Renal pelvis (tissue), 4 donors: ENCODE data around the gene KIF26B. TPM values are rescaled to one million over a fixed set of nuclear protein-coding genes. Genes with fewer than 3 reads are reported as not detected.

ENCODE experiments used
- DNase-seq: peaks from one replicate; pipeline ENCODE4 v3.0.0-alpha.2; 2013
- polyA plus RNA-seq, 3 donors: library from polyadenylated mRNA; unstranded; fragments of 120-200 nt; gene quantifications; one replicate each; pipeline ENCODE4 v1.2.1, GENCODE V29; 2013; ENCODE audit not compliant: insufficient read length in 3 of 3

The KIF26B gene
- polyA plus RNA-seq, 3 donors: 29.9 to 39.3 (median 34.1) TPM

DNA sequence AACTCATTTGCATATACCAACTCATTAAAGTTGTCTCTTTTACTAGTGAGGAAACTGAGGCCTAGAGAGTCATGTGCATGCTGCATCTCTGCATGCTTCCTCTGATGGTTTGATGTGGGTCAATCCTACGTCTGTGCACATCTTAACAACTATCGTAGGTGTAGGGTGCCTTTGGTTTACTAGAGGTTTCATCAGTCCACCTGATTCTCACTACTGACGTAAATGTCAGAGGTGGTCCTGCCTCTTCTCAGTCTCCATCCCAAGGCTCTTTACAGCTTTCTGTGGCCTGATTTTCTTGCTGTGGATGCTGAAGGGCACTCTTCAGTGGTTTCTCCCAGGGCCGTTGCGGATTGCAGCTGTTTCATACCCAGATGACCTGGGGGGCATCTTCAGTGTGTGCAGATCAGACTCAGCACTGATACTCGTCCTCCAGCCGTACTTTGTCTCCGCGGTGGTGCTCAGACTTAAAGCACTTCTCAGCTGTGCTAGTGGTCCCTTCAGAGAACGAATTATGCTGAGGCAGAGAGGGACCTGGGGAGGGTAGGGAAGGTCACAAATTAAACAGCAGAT is 407.0 kb downstream of the KIF26B start:
- no peak for DNase-seq

DNA sequence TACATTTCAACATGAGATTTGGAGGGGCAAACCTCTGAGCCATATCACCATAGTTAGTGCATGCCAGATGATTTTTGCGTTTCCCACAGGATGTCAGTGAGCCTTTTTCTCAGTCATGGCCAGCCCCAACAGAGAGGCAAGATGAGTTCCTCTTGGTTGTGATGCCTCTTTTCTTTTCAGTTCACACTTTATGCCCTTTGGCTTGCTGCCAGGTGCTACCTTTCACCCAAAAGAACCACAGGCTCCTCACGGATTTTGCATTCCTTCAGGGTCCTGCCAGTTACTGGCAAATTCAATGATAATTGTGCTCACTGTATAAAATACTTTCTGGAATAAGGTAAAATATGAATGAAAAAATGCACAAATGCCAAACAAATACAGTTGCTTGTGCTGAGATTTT is 411.3 kb downstream of the KIF26B start:
- DNase-seq: no peak

DNA sequence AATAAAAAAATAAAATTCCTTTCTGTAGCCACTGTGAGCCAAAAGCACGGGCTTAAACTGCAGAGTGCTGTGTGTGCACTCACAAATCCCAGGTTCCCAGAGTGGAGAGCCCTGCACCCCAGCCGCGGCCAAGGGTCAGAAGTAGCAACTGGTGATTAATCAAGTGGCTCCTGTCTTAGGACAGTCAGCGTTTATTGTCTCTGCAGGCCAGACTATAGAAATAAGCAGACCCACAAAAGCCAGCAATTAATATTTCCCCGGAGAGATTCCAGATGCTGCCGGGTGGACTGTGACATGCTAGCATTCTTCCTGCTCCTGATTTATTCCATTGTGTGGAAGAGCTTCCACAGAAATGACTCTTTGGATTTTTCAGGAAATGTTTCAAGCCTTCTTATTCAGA is 412.2 kb downstream of the KIF26B start:
- DNase-seq: peak; percentile 86

DNA sequence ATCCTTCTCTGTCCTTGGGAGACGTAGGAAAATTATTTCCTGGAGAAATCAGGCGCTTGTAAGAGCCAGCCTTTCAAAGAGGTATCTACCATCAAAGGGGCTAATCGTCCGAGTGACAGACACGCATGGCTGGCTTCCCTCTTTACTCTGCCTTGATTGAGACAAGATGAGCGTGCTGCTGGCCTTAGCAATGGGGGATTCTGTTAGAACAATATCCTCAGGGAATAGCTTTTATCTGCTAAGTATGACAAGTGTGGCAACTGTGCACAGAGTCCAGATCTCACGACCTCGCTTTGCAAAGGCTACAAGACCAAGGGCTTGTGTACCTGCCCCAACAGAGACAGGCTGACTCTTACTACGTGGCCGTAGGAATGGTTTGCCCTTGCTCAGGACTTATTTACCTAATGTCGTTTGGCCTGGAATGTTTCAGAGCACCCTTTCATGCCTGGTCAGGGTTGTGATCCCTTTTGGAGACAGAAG is 417.1 kb downstream of the KIF26B start:
- no peak for DNase-seq

DNA sequence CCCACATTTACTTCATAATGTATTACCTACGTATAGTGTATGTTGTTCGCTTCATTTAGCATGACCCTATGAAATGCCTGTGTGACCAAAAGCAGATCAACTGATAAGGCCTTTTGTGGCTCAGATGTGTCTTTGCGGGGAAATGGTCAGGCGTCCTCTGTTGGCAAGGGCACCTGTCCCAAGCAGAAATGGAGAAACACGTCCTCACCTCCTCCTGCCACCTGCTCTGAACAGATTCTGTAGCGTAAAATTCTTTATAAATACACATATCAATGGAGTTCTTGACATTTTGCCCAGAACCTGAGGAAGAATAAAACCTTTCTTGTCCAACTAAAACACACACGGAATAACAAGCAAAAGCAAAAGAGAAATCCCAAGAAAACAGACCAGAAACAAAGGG is 417.9 kb downstream of the KIF26B start:
- no peak for DNase-seq

DNA sequence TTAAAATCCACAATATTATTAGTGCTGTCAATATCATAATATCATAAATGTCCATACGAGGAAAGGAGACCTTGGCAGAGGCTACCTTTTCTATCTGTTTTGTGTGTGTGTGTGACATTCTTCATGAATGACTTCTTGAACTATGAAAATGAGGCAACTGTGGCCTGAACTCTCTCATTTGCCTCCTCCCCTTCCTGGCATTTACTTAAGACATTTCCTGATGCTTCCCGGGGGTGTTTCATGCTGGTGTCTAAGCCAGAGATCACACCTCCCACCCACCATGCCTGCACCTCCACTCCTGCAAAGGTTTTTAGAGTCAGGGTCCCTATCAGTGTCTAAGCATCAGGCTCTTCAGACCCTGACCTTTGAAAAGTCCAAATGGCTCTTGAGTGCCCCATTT is 420.9 kb downstream of the KIF26B start:
- no peak for DNase-seq

DNA sequence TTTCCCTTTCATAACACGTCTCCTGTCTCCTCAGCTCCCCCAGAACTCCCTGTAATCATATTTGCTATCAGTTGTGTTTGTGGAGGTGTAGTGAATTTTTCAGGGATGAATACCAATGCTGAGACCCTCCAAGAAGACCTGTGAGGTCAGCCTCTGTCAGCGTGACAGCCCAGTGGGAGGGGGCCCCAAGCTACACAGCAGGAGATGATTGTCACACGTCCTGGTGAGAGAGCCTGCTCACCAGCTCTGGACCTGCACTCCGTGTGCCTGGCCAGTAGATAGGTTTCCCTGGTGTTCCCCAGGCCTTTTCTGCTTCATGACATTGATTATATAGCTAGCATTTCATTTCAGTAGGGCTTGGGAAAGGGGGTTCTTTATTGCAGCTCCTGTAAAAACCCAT is 421.5 kb downstream of the KIF26B start:
- no peak for DNase-seq

DNA sequence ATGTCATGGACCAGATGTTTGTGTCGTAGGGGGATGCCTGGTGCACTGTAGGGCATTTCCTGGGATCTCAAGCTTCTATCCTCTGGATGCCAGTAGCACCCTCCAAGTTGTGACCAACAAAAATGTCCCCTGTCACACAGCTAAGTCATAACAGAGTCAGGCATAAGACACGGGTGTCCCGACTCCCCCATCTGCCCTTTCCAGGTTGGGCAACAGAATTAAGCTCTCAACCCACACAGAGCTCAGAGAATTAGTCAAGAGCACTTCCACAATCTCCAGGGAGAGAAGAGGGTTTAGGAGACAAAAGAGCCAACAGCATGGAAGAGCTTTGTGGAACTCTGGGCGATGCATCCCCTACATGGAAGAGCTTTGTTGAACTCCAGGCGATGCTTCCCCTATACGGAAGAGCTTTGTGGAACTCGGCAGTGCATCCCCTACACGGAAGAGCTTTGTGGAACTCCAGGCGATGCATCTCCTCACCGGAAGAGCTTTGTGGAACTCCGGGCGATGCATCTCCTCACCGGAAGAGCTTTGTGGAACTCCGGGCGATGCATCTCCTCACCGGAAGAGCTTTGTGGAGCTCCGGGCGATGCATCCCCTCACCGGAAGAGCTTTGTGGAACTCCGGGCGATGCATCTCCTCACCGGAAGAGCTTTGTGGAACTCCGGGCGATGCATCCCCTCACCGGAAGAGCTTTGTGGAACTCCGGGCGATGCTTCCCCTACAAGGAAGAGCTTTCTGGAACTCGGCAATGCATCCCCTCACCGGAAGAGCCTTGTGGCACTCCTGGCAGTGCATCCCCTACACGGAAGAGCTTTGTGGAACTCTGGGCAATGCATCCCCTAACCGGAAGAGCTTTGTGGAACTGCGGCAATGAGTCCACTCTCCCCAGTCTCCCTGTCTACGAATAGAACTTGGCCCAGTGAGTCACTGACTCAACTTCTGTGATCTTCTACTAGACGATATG is 422.7 kb downstream of the KIF26B start:
- DNase-seq: no peak

DNA sequence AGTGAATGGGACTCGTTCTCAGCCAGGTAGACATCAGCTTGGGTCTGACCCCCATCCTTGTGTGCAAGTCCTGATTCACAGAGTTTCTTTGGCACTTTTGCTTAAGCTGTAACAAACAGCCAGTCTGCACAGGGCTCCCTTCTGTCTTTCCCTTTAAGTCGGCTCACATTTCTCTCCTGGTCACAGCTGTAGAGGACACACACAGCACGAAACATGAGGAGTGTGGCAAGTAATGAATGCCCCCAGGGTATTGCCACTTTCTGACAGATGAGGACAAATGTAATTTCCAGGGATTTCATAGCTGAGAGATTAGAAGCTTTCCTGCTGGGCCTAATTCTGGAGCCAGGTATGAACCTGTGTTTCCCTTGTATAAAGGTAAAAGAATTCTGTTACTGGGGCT is 423.5 kb downstream of the KIF26B start:
- no peak for DNase-seq

DNA sequence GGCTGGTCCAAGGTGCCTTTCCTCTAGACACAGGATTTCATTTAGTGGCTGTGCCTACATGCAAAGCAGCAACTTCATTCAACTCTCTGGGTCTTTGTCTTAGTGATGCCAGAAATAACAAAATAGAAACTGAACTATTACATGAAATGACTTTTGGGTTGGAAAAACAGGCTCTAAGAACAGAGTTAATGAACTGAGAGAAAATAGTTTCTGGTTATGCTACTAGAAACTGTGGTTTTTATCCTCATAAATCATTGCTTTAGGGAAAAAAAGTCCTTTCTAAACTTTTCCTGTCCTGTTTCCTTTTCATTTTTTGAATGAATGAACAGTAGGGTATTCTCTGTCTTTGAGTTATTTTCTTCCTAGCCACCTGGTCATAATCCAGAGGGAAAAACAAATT is 424.0 kb downstream of the KIF26B start:
- no peak for DNase-seq

DNA sequence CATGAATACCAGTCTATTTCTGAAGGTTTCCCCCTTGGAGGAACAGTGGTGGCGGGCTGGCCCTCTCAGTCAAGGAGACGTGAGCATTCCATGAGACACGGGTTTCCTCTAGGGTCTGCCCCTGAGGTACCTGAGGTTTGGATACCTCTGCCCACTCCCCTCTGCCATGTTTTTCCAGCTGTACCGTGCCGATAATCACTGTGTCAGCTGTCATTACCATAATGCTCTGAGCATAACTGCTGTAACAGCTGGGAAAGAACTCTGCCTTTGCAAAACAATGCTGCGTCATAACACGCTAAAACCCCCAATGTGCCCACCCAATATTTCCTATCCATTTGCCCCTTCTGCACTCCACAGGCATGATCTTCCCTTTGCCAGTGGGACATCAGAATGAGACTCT is 425.1 kb downstream of the KIF26B start:
- no peak for DNase-seq

DNA sequence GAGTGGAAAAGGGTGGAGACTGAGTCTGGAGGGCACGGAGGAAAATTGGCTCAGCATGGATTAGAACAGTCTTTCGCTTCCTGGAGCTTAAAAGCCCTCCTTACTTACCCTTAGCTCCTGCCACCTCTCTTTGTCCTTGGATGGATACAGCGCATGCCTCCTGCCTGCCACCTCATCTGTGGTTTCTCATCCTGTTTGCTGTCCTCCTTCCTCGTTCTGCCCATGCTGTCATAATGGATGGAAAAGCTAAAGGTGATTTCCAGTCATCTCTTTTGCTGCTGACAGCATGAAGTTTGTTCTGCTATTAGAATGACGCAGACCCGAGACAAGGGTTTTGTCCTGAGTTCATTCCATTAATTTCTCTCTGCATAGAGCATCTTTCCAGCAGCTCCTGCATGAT is 425.9 kb downstream of the KIF26B start:
- DNase-seq: no peak

DNA sequence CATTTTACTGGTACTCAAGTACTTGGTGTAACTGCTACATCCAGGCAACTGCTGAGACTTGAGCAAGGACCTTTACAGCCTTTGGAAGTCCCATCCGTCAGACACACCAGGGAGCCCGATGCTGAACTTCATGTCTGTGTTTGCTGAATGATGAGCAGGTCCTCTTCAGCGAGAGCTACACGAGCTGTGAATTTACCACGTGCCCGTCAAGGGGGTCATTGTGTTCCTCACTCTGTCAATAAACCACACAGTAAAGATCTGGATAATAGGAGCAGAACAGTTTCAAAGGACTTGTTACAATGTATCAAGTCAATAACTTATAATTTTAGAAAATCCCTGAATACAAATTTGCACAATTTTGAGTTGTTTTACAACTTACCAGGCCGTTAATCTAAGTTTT is 427.2 kb downstream of the KIF26B start:
- no peak for DNase-seq

DNA sequence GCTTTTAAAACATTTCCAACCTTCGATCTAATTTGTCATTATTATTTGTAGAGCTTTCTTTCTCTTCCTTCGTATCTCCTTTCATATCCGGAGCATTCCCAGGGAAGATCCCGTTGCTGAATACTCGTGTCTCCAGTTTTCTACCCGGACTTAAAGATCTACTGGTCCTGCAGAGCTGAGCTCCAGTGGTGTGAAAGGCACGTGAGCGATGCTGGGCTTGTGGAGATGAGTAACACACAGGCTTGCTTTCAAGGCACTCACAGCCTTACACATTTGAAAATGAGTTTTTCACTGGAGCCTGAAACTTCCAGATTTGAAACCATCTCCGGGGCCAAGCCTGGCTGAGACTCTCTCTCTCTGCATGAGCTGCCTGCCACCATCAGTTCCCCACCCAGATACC is 428.3 kb downstream of the KIF26B start:
- DNase-seq: no peak

DNA sequence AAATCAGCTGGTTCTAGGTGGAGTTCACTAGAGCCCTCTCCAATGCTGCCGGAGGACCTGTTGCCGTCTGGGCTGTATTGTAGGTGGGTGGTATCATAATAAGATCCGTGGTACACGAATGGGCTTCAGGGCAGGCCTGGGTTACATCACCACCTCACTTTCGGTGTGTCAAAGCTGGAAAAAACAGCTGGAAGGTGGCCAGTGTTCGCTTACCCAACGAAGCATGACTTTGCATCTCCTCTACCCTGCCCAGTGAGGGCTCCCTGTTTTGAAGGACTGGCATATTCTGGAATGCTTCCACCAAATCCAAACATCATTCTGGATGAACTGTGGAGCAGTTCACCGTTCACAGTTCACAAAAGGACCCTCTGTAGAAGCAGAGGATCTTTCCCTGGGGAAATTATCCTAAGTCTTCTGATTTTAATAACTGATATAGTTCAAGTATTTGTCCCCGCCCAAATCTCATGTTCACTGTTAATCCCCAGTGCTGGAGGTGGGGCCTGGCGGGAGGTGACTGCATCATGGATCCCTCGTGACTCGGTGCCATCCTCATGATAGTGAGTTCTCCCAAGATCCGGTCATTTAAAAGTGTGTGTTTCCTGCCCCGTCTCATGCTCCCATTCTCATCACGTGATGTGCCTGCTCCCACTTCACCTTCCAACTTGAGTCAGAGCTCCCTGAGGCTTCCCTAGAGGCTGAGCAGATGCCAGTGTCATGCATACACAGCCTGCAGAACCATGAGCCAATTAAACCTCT is 429.0 kb downstream of the KIF26B start:
- DNase-seq: no peak

DNA sequence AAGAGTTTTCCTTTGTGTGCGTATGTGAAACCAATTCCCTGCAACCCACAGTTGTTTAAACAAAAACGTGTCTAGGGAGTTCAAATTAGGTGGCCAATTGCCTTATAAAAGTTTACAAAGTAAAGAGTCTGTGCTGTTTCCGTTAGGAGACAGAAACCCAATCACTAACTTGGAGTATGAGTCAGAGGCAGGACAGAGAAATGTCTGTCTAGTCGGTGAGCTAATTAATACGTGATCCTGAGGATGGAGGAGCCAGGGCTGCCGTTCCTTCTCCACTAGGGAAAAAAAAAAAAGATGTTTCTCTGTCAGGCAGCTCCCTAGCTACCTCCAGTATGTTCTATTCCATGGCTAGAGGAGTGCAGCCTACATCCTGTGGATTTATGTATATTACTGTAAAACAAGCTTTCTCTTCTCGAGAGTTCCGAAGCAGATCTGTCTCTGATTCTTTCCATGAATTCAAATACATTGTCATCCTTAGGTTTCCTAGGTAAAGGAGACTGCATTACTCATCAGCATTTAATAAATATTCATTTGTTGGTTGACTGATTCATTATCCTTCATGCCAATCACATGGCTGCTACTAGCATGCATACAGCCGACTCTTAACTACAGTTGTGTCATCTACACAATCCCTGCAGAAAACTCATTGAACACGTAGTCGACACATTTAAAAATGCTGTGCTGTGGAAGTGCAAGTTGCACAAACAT is 430.6 kb downstream of the KIF26B start:
- no peak for DNase-seq

DNA sequence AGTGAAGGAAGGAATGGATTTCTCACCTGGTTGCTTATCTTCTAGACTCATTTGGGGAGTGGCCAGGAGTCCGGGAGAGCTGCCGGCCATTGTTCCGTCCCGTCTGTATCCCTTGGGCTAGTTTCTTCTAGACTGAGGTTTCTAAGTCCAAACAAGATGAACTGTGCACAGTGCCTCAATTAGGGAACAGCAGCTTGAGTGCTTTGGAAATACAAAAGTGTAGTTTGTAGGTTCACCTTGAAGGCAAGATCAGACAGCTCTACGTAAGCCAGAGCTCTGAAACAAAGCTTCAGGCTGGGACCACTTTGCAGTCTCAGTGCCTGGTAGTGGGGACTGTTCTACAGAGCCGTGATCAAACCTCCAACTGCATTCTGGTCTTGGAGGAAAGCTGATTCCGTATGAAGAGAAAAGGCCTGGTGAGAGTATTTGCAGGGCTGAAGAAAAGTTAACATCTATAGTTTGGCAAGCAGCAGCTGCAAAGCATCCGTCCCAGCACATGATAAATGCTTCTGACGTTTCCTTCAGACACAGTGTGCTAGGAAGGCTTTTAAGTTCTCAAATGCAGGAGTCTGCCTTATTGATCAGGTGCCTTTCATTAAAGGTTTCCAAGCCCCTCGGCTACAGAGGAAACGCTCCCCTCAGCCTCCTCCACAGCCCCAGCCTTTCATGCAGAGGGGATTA is 432.8 kb downstream of the KIF26B start:
- DNase-seq: no peak

DNA sequence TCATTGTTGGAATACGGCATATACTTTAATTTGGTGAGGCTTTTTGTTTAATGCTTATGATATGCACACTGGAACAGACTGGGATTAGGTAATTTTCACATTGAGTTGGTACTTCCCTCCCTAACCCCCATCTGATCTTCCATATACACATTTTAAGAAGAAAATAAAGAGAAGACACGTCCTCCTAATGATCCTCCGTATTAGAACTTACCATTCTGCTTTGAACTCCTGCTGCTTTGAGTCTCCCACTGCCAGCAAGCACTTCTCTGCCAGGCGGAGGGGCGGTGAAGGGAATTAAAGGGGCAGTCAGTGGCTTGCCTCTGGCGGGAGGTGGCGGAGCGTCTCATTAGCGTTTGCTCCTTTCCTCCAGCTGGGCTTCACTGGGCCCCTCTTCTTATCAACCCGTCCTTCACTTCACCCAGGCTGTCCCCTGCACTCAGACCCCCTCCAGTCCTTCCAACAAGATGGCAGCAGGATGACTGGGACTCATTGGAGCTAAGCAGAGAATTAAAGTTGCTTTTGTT is 433.4 kb downstream of the KIF26B start:
- DNase-seq: no peak

DNA sequence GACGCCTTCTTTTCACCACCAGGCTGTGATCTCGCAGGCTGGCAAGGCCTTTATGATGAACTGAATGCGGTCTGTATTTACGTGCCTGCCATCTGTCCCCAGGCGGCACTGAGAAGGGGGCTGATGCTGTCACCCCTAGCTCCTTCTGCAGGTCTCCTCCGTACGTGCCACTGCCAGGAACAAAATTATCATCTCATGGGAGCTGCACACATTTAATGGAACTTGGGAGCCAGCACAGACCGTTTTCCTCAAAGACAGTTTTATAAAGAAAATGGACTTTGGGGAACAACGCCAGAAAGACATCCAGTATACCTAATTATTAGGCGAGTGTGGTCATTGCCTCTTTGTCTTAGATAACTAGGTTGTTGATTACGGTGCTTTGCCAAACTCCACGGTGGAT is 434.5 kb downstream of the KIF26B start:
- DNase-seq: no peak

DNA sequence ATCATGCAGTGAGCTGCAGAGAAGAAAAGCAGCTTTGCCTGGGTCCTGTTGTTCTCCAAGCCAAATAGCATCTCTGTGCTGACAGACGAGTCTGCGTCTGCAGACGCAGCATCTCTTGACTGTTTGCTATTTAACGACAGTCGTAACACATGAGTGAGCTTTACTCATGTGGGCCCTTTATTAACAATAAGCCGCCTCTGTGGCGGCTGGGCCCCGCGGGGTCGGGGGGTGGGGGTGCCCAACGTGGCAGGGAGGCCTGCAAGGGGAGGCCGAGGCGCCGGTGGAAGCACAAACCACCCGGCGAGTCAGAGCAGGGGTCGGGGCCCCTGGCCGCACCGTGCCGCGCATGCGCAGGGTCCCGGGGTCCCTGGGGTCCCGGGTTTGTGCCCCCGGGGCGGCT is 435.1 kb downstream of the KIF26B start:
- no peak for DNase-seq

DNA sequence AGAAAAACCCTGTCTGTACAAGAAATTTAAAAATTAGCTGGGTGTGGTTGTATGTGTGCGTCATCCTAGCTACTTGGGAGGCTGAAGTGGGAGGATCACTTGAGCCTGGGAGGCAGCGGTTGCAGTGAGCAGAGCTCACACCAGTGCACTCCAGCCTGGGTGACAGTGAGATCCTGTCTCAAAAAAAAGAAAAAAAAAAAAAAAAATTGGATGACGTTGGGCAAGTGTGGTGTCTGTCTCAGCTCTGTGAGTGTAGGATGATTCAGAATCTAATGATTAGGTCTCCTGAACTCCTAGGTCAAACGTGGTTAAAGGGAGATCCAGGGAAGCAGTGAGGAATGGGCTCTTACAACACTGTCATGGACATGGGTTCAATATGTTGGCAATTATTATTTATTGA is 435.9 kb downstream of the KIF26B start:
- DNase-seq: no peak
